VCaP (cell line): ENCODE results near the gene BCLAF1.
A peak's percentile ranks its signal among the peaks of the same experiment; 100 is the strongest.

Experiments used
- H3K27ac ChIP-seq: fragments of 450-650 bp; 2 replicates; pipeline ENCODE4 v1.5.1; 2017
- TF ChIP-seq, protein P1 (sequence below): fragments of 450-650 bp; conservative IDR thresholded peaks from 2 replicates; pipeline ENCODE4 v1.5.1; 2017; ENCODE audit warnings: mild to moderate bottlenecking, moderate library complexity

BCLAF1 gene

GRCh38 chr6:136333824-136334464, 44.3 kb upstream of the BCLAF1 start:
- no peak overlapping the region for H3K27ac ChIP-seq

GRCh38 chr6:136331461-136331860, 41.8 kb upstream of the BCLAF1 start:
- TF ChIP-seq, protein P1, sequence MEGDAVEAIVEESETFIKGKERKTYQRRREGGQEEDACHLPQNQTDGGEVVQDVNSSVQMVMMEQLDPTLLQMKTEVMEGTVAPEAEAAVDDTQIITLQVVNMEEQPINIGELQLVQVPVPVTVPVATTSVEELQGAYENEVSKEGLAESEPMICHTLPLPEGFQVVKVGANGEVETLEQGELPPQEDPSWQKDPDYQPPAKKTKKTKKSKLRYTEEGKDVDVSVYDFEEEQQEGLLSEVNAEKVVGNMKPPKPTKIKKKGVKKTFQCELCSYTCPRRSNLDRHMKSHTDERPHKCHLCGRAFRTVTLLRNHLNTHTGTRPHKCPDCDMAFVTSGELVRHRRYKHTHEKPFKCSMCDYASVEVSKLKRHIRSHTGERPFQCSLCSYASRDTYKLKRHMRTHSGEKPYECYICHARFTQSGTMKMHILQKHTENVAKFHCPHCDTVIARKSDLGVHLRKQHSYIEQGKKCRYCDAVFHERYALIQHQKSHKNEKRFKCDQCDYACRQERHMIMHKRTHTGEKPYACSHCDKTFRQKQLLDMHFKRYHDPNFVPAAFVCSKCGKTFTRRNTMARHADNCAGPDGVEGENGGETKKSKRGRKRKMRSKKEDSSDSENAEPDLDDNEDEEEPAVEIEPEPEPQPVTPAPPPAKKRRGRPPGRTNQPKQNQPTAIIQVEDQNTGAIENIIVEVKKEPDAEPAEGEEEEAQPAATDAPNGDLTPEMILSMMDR, result no peak
- H3K27ac ChIP-seq, result no peak overlapping the region

More at GRCh38 chr6:136333824-136334464, 44.3 kb upstream of the BCLAF1 start:
- TF ChIP-seq, protein P1, result no peak

DNA sequence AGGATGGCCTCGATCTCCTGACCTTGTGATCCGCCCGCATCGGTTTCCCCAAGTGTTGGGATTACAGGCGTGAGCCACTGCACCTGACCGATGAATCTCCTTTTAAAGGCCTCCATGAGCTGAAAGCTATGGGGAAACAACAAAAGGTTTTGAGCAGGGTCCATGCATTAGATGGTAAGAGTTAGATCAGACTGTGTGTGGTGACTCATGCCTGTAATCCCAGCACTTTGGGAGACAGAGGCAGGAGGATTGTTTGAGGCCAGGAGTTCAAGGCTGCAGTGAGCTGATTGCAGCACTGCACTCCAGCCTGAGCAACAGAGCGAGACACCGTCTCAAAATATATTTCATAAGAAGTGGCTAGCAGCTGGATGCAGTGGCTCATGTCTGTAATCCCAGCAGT, 41.0 kb upstream of the BCLAF1 start:
- TF ChIP-seq, protein P1, result no peak
- no peak overlapping the region for H3K27ac ChIP-seq

DNA sequence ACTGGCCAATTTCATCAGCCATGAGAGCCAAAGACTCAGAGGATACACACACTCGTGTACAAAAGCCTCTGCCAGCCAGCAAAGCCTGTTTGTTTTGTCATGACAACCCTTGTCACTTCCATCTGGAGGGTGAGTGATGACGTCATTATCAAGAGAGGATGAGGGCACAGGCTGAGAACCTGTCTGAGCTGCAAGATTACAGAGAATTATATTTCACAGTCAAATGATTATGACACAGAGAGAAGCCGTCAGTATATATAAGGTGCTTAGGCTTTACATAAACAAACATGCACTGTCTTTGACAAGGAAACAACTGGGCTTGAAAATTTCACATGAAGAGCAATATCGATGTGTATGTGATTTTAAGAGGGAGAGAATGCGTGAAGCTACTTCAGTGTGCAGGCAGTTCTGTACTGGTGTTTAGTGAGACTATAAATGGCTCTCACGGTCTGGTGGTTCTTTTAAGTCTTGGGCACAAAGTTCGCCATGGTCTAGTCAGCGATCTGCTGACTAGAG, 36.5 kb upstream of the BCLAF1 start:
- H3K27ac ChIP-seq, result peak overlapping the region; percentile 43; the same call in 1 of the 2 replicates
- TF ChIP-seq, protein P1, result no peak

GRCh38 chr6:136324686-136325380, 35.2 kb upstream of the BCLAF1 start:
- TF ChIP-seq, protein P1, result no peak
- peak overlapping the region; percentile 43; the same call in 1 of the 2 replicates for H3K27ac ChIP-seq

GRCh38 chr6:136323431-136324112, 33.9 kb upstream of the BCLAF1 start:
- H3K27ac ChIP-seq, result no peak overlapping the region
- TF ChIP-seq, protein P1, result no peak

- TF ChIP-seq, protein P1, result no peak
- H3K27ac ChIP-seq, result no peak overlapping the region
Observed at GRCh38 chr6:136319732-136320131, 30.1 kb upstream of the BCLAF1 start.
